Neural cell (in vitro differentiated cells): ENCODE measurements around the gene SLC6A17. TPM values are rescaled to one million over a fixed set of nuclear protein-coding genes. Genes with fewer than 3 reads are reported as not detected.

Experiments
- H2AFZ ChIP-seq: fragments of 200-600, 300-800 bp; sonication (generic), shearing (Covaris generic); 2 replicates; pipeline ENCODE4 v1.6.0; 2014; ENCODE audit warnings: low read depth, mild to moderate bottlenecking, antibody characterized with exemption, low read length, moderate library complexity
- H3F3A ChIP-seq: fragments of 200-600 bp; shearing (Covaris generic); 2 replicates; pipeline ENCODE4 v1.6.1; 2016; ENCODE audit warnings: mild to moderate bottlenecking, moderate library complexity, mixed read lengths, antibody characterized with exemption, low read length; ENCODE audit not compliant: insufficient read depth, poor library complexity, severe bottlenecking
- H3K27ac ChIP-seq: fragments of 200-600, 300-800 bp; sonication (generic), shearing (Covaris generic); 2 replicates; pipeline ENCODE4 v1.5.1; 2014; ENCODE audit warnings: mild to moderate bottlenecking, low read length, moderate library complexity
- H3K27me3 ChIP-seq: fragments of 300-800, 200-600 bp; sonication (generic), shearing (Covaris generic); 2 replicates; pipeline ENCODE4 v1.6.0; 2014; ENCODE audit warnings: mild to moderate bottlenecking, low read depth, low read length, moderate library complexity; ENCODE audit not compliant: insufficient read depth
- H3K36me3 ChIP-seq: fragments of 300-800, 200-600 bp; sonication (generic), shearing (Covaris generic); 2 replicates; pipeline ENCODE4 v1.5.1; 2014; ENCODE audit warnings: mild to moderate bottlenecking, antibody characterized with exemption, low read length, moderate library complexity; ENCODE audit not compliant: insufficient read depth
- H3K4me2 ChIP-seq: fragments of 300-800, 200-600 bp; sonication (generic), shearing (Covaris generic); 2 replicates; pipeline ENCODE4 v1.6.0; 2014; ENCODE audit warnings: mild to moderate bottlenecking, low read length
- H3K4me3 ChIP-seq: fragments of 300-800, 200-600 bp; sonication (generic), shearing (Covaris generic); 2 replicates; pipeline ENCODE4 v1.5.1; 2014; ENCODE audit warnings: mild to moderate bottlenecking, low read length, moderate library complexity
- H3K79me2 ChIP-seq: fragments of 200-600 bp; shearing (Covaris generic); replicated peaks from 2 replicates; pipeline ENCODE4 v1.6.0; 2014; ENCODE audit warnings: mild to moderate bottlenecking, low read length, moderate library complexity; ENCODE audit not compliant: insufficient read depth
- H3K9ac ChIP-seq: fragments of 300-800, 200-600 bp; sonication (generic), shearing (Covaris generic); 2 replicates; pipeline ENCODE4 v1.6.1; 2016; ENCODE audit warnings: mild to moderate bottlenecking, low read length, mixed read lengths
- H3K9me2 ChIP-seq: fragments of 200-600 bp; shearing (Covaris generic); 2 replicates; pipeline ENCODE4 v1.6.1; 2016; ENCODE audit warnings: mild to moderate bottlenecking, low read length, mixed read lengths; ENCODE audit not compliant: insufficient read depth
- H3K9me3 ChIP-seq: fragments of 200-600, 300-800 bp; sonication (generic), shearing (Covaris generic); 2 replicates; pipeline ENCODE4 v1.6.1; 2016; ENCODE audit warnings: mild to moderate bottlenecking, mixed run types, low read length, moderate library complexity, mixed read lengths
- H4K20me1 ChIP-seq: fragments of 200-600 bp; shearing (Covaris generic); 2 replicates; pipeline ENCODE4 v1.6.1; 2016; ENCODE audit warnings: mild to moderate bottlenecking, mixed run types; ENCODE audit not compliant: insufficient read depth
- EP300 ChIP-seq: fragments of 450-650 bp; conservative IDR thresholded peaks from 2 replicates; pipeline ENCODE4 v1.6.1; 2014; ENCODE audit warnings: antibody characterized with exemption, mild to moderate bottlenecking, moderate library complexity; ENCODE audit not compliant: poor library complexity, severe bottlenecking
- EZH2 ChIP-seq: fragments of 200-600, 300-800 bp; shearing (Covaris generic), sonication (generic); IDR thresholded peaks from 2 replicates; pipeline ENCODE4 v1.6.1; 2014; ENCODE audit warnings: antibody characterized with exemption, low read length, borderline replicate concordance, mild to moderate bottlenecking; ENCODE audit not compliant: insufficient read depth, poor library complexity, severe bottlenecking
- MXI1 ChIP-seq: fragments of 450-650 bp; conservative IDR thresholded peaks from 2 replicates; pipeline ENCODE4 v1.6.1; 2014; ENCODE audit warnings: antibody characterized with exemption, mild to moderate bottlenecking; ENCODE audit not compliant: poor library complexity, severe bottlenecking
- POLR2AphosphoS5 ChIP-seq: IDR thresholded peaks from 2 replicates; pipeline ENCODE4 v1.6.1; 2012
- RAD21 ChIP-seq: fragments of 450-650 bp; conservative IDR thresholded peaks from 2 replicates; pipeline ENCODE4 v1.6.1; 2014; ENCODE audit warnings: antibody characterized with exemption, mild to moderate bottlenecking, moderate library complexity
- REST ChIP-seq: IDR thresholded peaks from 2 replicates; pipeline ENCODE4 v1.6.1; 2012; ENCODE audit warnings: borderline replicate concordance
- SMC3 ChIP-seq: fragments of 450-650 bp; conservative IDR thresholded peaks from 2 replicates; pipeline ENCODE4 v1.6.1; 2014; ENCODE audit warnings: antibody characterized with exemption, mild to moderate bottlenecking, moderate library complexity; ENCODE audit not compliant: poor library complexity
- TAF1 ChIP-seq: IDR thresholded peaks from 2 replicates; pipeline ENCODE4 v1.6.1; 2012; ENCODE audit warnings: low read depth
- polyA plus RNA-seq: library from polyadenylated mRNA; depleted of rRNA; stranded (reverse); fragments of >200 nt; gene quantifications from 2 replicates; pipeline ENCODE4 v1.2.3, GENCODE V29; 2014
- TF ChIP-seq, protein P1 (sequence below): fragments of 450-650 bp; IDR thresholded peaks from 2 replicates; pipeline ENCODE4 v1.5.1; 2014; ENCODE audit warnings: antibody characterized with exemption, mild to moderate bottlenecking, moderate library complexity; ENCODE audit not compliant: poor library complexity, severe bottlenecking

SLC6A17 gene
- polyA plus RNA-seq, 1 donor from 2014 or later, result 3.5 TPM

GRCh38 chr1:110240476-110241210 lies 90.3 kb downstream of the SLC6A17 start:
- no peaks in the 10 kb centered on the region for H4K20me1 ChIP-seq
- peak overlapping the region; percentile 73 for H3K27ac ChIP-seq
- TF ChIP-seq, protein P1, sequence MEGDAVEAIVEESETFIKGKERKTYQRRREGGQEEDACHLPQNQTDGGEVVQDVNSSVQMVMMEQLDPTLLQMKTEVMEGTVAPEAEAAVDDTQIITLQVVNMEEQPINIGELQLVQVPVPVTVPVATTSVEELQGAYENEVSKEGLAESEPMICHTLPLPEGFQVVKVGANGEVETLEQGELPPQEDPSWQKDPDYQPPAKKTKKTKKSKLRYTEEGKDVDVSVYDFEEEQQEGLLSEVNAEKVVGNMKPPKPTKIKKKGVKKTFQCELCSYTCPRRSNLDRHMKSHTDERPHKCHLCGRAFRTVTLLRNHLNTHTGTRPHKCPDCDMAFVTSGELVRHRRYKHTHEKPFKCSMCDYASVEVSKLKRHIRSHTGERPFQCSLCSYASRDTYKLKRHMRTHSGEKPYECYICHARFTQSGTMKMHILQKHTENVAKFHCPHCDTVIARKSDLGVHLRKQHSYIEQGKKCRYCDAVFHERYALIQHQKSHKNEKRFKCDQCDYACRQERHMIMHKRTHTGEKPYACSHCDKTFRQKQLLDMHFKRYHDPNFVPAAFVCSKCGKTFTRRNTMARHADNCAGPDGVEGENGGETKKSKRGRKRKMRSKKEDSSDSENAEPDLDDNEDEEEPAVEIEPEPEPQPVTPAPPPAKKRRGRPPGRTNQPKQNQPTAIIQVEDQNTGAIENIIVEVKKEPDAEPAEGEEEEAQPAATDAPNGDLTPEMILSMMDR, result no peak
- TF ChIP-seq REST (no peak), MXI1 (no peak), EP300 (no peak), SMC3 (no peak), EZH2 (no peak), RAD21 (no peak), TAF1 (no peak), POLR2AphosphoS5 (no peak)
- no peaks in the 10 kb centered on the region for H3K27me3 ChIP-seq
- H3K9me2 ChIP-seq, result no peaks in the 10 kb centered on the region
- no peak overlapping the region for H3K9ac ChIP-seq
- H3K79me2 ChIP-seq, result no peaks in the 10 kb centered on the region
- H3K9me3 ChIP-seq, result no peaks in the 10 kb centered on the region
- no peaks in the 10 kb centered on the region for H3F3A ChIP-seq
- no peaks in the 10 kb centered on the region for H3K36me3 ChIP-seq
- H3K4me2 ChIP-seq, result no peak overlapping the region
- no peak overlapping the region for H3K4me3 ChIP-seq
- no peak overlapping the region for H2AFZ ChIP-seq

DNA sequence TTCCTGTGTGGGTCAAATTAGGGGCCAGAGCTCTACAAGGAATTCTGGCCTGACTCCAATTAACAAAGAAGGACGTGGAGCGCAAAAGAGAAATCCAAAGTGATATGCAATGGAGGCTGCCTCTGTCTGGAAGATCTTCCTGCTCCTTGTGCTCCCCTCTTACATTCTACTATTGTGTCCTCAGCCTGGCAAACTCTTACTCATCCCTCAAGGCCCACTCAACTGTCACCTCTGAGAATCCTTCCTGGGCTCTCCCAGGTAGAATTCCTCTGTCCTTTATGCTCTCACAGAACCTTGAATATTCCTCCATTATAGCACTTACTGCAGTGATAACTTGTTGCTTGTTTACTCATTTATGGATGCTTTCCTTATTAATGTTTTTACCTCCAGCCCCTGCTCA lies 91.2 kb downstream of the SLC6A17 start:
- TF ChIP-seq TAF1 (no peak), REST (no peak), MXI1 (no peak), SMC3 (no peak), POLR2AphosphoS5 (no peak), EZH2 (no peak), RAD21 (no peak), EP300 (no peak)
- TF ChIP-seq, protein P1, result no peak
- H4K20me1 ChIP-seq, result no peaks in the 10 kb centered on the region
- no peak overlapping the region for H3K27ac ChIP-seq
- H2AFZ ChIP-seq, result no peak overlapping the region
- no peaks in the 10 kb centered on the region for H3K79me2 ChIP-seq
- H3K9ac ChIP-seq, result no peak overlapping the region
- no peaks in the 10 kb centered on the region for H3F3A ChIP-seq
- H3K4me3 ChIP-seq, result no peak overlapping the region
- no peaks in the 10 kb centered on the region for H3K27me3 ChIP-seq
- no peak overlapping the region for H3K4me2 ChIP-seq
- H3K9me2 ChIP-seq, result no peaks in the 10 kb centered on the region
- H3K9me3 ChIP-seq, result no peaks in the 10 kb centered on the region
- no peaks in the 10 kb centered on the region for H3K36me3 ChIP-seq
